D341Med (cell line): Measurements from ENCODE around the gene PDYN.

Source experiments
- DNase-seq: peaks from one replicate; pipeline ENCODE4 v3.0.0; 2012; ENCODE audit warnings: low spot score

PDYN gene

DNA sequence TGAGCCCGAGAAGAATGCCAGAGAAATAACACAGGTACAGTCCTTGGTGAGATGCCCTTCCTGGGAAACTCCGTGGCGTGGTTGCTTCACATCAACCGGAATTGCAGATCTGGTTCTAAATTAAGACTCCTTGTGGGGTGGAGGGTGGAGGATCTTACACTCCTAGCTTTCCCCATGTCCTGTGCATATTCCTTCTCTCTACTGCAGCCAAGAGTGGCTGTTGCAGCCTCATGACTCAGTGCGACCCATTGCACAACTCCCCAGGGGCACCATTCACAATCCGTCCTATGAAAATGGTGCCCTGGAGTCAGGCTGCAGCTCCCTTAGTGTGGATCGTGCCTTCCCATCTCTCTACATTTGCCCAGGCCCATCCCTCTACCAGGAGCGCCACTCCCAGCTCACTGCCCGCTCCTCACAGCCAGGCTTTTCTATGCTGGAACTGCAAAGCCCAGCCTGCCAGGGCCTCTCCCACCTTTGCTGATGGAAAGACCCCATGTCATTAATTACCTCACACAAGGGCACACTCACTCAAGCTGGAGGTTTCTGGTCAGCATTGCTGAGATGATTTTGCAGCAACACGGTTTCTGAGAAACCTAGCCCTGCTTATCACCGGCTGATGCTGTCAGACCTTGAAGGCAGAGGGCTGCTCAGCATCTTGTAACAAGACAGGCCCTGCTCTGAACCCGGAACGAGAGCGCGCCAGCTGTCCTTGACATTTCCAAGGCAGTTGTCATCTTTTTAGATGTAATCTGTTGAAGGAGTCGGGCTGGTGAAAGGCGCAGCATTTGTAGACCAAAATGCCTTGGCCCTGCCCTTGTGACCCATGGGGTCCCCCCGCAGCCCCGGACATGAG, 58.9 kb downstream of the PDYN start:
- DNase-seq: no peak

DNA sequence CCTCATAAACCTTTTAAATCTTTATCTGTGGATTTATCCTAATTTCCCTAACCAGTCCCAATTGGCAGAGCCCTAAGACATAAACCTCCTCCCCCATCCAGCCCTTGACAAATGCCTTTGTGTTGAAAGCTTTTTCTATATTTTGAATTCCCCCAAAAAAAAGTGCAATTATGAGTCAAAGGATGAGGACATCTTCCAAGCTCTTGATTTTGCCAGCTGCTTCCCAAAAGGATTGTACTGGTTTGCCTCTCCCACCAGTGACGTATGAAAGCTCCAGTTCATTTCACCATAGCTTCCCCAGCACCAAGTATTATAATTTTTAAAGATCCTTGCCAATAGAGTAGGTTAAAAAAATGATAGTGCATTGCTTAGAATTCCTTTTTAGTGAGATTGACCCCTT, 59.7 kb downstream of the PDYN start:
- DNase-seq: no peak

DNA sequence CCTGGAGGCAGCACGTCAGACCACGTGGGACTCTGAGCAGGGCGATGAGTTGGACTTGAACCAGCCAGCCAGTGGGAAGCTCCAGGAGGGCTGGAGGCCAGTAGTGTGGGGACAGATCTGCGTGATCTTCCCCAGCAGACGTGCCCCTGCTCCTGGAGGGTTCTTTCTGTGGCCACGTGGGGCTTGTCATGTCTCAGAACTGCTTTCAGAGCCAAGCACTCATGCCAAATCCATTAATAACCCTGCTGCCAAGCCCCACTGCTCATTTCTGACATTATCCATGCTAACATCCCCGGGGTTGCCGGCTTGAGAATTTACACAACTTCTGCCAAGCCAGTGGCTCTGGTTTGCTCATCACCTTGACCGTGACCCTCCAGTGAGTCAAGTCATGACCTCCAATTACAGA, 60.4 kb downstream of the PDYN start:
- no peak for DNase-seq

GRCh38 chr20:1932971-1933370, 60.9 kb downstream of the PDYN start:
- DNase-seq: no peak

- DNase-seq: no peak
Observed at GRCh38 chr20:1931830-1932229, 62.0 kb downstream of the PDYN start.

DNA sequence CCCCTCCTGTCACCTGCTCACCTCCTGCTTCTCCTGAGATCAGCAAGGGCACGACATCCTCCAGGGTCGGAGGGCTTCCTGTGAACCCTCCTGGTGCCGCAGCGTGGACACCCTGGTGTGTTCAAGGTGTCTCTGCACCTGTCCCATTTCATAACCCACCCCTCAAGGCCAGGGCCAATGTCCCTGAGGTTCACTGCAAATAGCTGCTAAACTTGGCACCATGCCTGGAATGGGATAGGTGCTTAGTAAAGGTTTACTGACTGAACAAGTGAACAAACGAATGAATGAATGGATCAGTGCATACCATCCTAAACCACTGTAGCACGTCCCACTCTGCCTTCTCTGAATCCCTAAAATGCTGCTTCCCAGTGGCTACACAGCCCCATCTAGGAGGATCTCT, 63.7 kb downstream of the PDYN start:
- no peak for DNase-seq

GRCh38 chr20:1929460-1929859, 64.4 kb downstream of the PDYN start:
- no peak for DNase-seq

DNA sequence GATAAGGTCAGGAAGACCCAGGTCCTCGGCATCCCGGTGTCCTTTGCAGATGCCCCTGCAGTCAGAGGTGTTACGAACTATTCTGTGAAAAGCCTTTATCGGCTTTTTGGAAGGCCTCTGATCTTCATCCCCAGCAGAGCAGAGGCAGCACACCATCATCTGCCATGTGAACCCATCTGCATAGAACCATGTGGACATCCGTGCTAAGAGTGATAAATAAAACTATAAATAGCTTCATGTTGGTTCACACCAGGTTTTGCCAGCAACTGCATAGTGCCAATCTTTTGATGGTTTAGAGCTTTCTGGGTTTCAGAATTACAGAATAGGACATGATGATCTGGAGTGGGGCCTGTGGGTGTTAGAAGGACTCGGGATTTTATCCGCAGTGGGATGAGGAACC, 65.1 kb downstream of the PDYN start:
- no peak for DNase-seq
